ENCODE measurements around the gene CASP6.

The CASP6 gene

GRCh38 chr4:109746728-109747127 lies 43.5 kb upstream of the CASP6 start:
- ChIA-PET POLR2A (no interaction called here), CTCF (interaction anchor here (2.8 kb wide), 1 partner anchor 9 kb away, joined by 10 read pairs; no protein-coding TSS in a partner anchor)
- no peak for DNase-seq (ENCODE audit: extremely low spot score)
- TF ChIP-seq CTCF (IDR thresholded peaks at IDR 0.05; ENCODE audit: control extremely low read depth, extremely low read depth, low read depth, missing control alignments): no peak

GRCh38 chr4:109745830-109746229 lies 42.6 kb upstream of the CASP6 start:
- POLR2A ChIA-PET: no interaction called here
- TF ChIP-seq CTCF (IDR thresholded peaks at IDR 0.05; ENCODE audit: control extremely low read depth, extremely low read depth, low read depth, missing control alignments): no peak
- DNase-seq (ENCODE audit: extremely low spot score): no peak
- CTCF ChIA-PET: interaction anchor here (1.3 to 1.6 kb wide), 3 partner anchors 11 to 16 kb away, joined by 3 to 5 read pairs (median 3); partner anchors contain the start of gene PLA2G12A

GRCh38 chr4:109739547-109739946 lies 36.3 kb upstream of the CASP6 start:
- ChIA-PET CTCF (interaction anchor here (1.4 kb wide), 1 partner anchor 9 kb away, joined by 6 read pairs; the partner anchor contains the start of gene PLA2G12A), POLR2A (no interaction called here)
- TF ChIP-seq CTCF (IDR thresholded peaks at IDR 0.05; ENCODE audit: control extremely low read depth, extremely low read depth, low read depth, missing control alignments): no peak
- DNase-seq (ENCODE audit: extremely low spot score): no peak

DNA sequence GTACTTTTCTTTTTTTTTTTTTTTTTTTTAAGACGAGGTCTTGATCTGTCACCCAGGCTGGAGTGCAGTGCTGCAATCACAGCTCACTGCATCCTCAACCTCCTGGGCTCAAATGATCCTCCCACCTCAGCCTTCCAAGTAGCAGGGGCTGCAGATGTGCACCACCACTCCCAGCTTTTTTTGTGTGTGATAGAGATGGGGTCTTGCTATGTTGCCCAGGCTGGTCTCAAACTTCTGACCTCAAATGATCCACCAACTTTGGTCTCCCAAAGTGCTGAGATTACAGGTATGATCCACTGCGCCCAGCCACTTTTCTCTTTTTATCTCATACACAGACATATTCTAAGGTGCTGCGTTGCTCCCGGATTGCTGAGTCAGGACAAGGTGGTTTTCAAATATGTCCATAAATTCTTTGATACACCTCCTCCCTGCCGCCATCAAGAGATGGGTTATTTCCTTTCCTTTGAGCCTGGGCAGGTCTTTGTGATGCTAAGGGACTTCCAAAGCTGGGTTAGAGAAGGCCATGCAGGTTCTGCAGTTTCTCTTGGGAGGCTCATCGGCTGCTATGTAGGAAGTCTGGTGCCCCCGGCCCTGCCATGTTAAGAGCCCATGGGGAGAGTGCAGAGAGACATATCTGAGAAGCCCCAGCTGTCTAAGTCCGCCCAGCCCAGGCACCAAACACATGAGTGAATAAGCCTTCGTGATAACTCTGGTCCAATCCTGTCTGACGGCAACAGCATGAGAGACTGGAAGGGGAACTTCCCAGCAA lies 35.0 kb upstream of the CASP6 start:
- POLR2A ChIA-PET: no interaction called here
- CTCF ChIA-PET: interaction anchor here (1.3 to 1.7 kb wide), 2 partner anchors 9 to 14 kb away, joined by 3 to 10 read pairs; no protein-coding TSS in a partner anchor

GRCh38 chr4:109735566-109736365 lies 32.5 kb upstream of the CASP6 start:
- no peak for TF ChIP-seq CTCF (IDR thresholded peaks at IDR 0.05; ENCODE audit: control extremely low read depth, extremely low read depth, low read depth, missing control alignments)
- no peak for DNase-seq (ENCODE audit: extremely low spot score)
- ChIA-PET POLR2A (no interaction called here), CTCF (interaction anchor here (1.6 kb wide), 1 partner anchor 302 kb away, joined by 4 read pairs; the partner anchor contains the start of gene SEC24B)

More for the DNA sequence above, 35.0 kb upstream of the CASP6 start:
- TF ChIP-seq CTCF (IDR thresholded peaks at IDR 0.05; ENCODE audit: control extremely low read depth, extremely low read depth, low read depth, missing control alignments): no peak
- no peak for DNase-seq (ENCODE audit: extremely low spot score)

- ChIA-PET CTCF (interaction anchor here (0.9 to 1.5 kb wide), 2 partner anchors 300 to 307 kb away, joined by 3 to 4 read pairs; partner anchors contain the start of gene SEC24B), POLR2A (no interaction called here)
- TF ChIP-seq CTCF (IDR thresholded peaks at IDR 0.05; ENCODE audit: control extremely low read depth, extremely low read depth, low read depth, missing control alignments): no peak
- no peak for DNase-seq (ENCODE audit: extremely low spot score)
Measured at GRCh38 chr4:109733728-109734127, 30.5 kb upstream of the CASP6 start.

Data from GM10248 (cell line).